ENCODE data around the gene BAG5. TPM values are rescaled to one million over a fixed set of nuclear protein-coding genes. Genes with fewer than 3 reads are reported as not detected.

BAG5 gene
- total RNA-seq, 1 experiment from 2014 or later: 36.5 TPM

DNA sequence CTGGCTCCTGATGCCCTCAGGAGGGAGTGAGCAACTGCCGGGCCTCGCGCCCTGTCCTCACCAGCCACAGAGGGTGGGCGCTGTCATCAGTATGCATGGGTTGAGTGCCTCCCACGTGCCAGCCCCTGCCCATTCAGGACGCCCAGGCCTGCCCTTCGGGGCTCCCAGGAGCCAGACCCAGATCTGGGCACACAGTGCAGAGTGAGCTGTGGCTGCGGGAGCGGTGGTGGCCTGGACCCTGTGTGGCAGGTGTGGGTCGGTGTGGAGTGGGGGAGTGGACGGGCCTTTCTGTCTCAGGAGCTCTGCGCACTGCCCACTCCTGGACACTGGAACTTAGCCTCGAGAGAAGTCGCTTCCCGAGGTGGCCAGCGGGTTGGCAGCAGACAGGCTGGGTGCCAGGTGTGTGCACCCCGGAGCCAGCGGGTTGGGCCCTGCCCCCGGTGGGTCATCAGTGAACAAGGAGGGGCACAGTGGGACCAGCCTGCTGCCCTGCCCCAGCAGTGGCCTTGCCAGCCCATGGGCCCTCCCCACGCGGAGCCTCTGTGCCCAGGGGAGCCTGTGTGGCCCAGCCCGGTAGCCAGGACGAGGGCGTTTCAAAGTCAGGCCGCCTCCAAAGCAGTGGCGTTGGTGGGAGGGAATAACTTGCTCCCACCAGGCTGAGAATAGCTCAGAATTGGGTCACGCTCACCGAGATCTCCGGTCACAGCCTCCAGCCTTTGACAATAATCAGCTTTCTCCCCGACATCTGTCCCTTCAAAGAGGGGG, 24.0 kb downstream of the BAG5 start:
- no TSS peak for BruUV-seq (replicated peaks)
- Mint-ChIP-seq H3K27me3 (ENCODE audit: unreplicated experiment) (no peaks in the 10 kb centered on the region), H3K27ac (ENCODE audit: unreplicated experiment) (peak overlapping the region; percentile 58), H3K4me3 (ENCODE audit: low read depth, unreplicated experiment) (no peak overlapping the region), H3K36me3 (ENCODE audit: insufficient read depth, unreplicated experiment) (peaks cover 31% of the 10 kb centered on the region), H3K9me3 (ENCODE audit: low read depth, unreplicated experiment) (no peaks in the 10 kb centered on the region), H3K4me1 (ENCODE audit: low read depth, unreplicated experiment) (no peaks in the 10 kb centered on the region)
- CTCF ChIA-PET: interaction anchor here (0.7 kb wide), 1 partner anchor 85 kb away, joined by 3 read pairs; no protein-coding TSS in a partner anchor
- TF ChIP-seq, protein P1, sequence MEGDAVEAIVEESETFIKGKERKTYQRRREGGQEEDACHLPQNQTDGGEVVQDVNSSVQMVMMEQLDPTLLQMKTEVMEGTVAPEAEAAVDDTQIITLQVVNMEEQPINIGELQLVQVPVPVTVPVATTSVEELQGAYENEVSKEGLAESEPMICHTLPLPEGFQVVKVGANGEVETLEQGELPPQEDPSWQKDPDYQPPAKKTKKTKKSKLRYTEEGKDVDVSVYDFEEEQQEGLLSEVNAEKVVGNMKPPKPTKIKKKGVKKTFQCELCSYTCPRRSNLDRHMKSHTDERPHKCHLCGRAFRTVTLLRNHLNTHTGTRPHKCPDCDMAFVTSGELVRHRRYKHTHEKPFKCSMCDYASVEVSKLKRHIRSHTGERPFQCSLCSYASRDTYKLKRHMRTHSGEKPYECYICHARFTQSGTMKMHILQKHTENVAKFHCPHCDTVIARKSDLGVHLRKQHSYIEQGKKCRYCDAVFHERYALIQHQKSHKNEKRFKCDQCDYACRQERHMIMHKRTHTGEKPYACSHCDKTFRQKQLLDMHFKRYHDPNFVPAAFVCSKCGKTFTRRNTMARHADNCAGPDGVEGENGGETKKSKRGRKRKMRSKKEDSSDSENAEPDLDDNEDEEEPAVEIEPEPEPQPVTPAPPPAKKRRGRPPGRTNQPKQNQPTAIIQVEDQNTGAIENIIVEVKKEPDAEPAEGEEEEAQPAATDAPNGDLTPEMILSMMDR (IDR thresholded peaks at IDR 0.05; ENCODE audit: unreplicated experiment): no peak
- intact Hi-C loops (cut with micrococcal nuclease; ENCODE audit: unreplicated experiment): no loop called here
- no peak for DNase-seq

DNA sequence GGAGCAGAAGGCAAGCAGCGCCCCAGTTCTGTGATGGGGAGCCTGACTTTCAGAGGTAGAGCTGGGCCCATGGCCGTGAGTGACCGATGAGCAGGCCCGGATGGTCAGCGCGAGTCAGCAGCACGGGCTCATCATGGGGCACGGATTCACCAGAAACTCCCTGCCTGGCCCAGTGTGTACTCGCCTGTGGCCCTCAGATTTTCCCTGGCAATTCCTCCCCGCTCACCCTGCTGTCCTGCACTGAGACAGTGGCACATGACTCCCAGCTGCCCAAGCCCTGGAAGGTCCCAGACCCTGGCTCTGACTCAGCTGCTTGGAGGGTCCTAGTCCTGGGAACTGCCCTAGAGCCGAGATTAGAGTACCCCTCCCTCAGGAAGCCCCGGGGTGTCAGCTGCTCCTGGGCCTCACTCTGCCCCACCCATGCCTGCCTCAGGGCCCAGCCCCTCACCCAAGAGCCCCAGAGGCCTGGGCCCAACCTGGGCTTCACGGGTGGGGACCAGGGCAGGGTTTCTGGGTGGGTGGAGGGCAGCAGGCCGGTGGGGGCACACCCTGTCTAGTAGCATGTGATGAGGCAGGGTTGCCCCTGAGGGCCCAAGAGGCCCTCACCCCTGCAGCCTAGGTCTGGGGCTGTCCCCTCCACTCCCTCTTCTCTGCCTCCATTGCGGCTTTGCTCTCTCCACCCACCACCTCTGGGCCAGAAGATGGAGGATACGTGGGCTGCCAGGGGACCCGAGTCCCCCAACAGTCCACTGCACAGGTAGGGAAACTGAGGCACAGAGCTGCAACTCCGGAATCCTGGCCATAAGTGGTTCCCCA, 25.1 kb downstream of the BAG5 start:
- TF ChIP-seq, protein P1 (IDR thresholded peaks at IDR 0.05; ENCODE audit: unreplicated experiment): no peak
- intact Hi-C loops (cut with micrococcal nuclease; ENCODE audit: unreplicated experiment): no loop called here
- Mint-ChIP-seq H3K27me3 (ENCODE audit: unreplicated experiment) (no peaks in the 10 kb centered on the region), H3K27ac (ENCODE audit: unreplicated experiment) (peak overlapping the region; percentile 58), H3K9me3 (ENCODE audit: low read depth, unreplicated experiment) (no peaks in the 10 kb centered on the region), H3K4me3 (ENCODE audit: low read depth, unreplicated experiment) (no peak overlapping the region), H3K4me1 (ENCODE audit: low read depth, unreplicated experiment) (no peaks in the 10 kb centered on the region), H3K36me3 (ENCODE audit: insufficient read depth, unreplicated experiment) (peaks cover 33% of the 10 kb centered on the region)
- no TSS peak for BruUV-seq (replicated peaks)
- CTCF ChIA-PET: no interaction called here
- no peak for DNase-seq

DNA sequence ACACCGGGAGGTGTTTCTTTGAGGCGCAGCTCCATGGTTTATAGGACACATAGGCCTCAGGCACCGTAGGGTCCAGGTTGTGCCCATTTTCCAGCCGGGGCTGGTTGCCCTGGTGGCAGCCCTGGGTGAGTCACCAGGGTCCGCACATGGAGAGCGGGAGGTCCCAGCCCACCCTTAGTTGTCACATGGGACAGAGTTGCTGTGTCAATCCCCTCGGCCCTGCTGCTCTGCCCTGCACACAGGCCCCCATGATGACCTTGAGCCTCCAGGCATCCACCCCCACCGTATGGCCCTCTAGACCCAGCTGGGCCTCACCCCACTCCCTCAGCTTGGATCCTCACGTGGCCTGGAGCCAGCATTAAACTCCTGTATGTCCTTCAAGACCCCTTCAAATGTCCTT, 25.8 kb downstream of the BAG5 start:
- H3K27me3 Mint-ChIP-seq (ENCODE audit: unreplicated experiment): no peaks in the 10 kb centered on the region
- no peak overlapping the region for H3K27ac Mint-ChIP-seq (ENCODE audit: unreplicated experiment)
- no peak for DNase-seq
- peaks cover 32% of the 10 kb centered on the region for H3K36me3 Mint-ChIP-seq (ENCODE audit: insufficient read depth, unreplicated experiment)
- H3K4me1 Mint-ChIP-seq (ENCODE audit: low read depth, unreplicated experiment): no peaks in the 10 kb centered on the region
- CTCF ChIA-PET: no interaction called here
- TF ChIP-seq, protein P1 (IDR thresholded peaks at IDR 0.05; ENCODE audit: unreplicated experiment): no peak
- intact Hi-C loops (cut with micrococcal nuclease; ENCODE audit: unreplicated experiment): no loop called here
- no peaks in the 10 kb centered on the region for H3K9me3 Mint-ChIP-seq (ENCODE audit: low read depth, unreplicated experiment)
- BruUV-seq (replicated peaks): no TSS peak
- H3K4me3 Mint-ChIP-seq (ENCODE audit: low read depth, unreplicated experiment): no peak overlapping the region

DNA sequence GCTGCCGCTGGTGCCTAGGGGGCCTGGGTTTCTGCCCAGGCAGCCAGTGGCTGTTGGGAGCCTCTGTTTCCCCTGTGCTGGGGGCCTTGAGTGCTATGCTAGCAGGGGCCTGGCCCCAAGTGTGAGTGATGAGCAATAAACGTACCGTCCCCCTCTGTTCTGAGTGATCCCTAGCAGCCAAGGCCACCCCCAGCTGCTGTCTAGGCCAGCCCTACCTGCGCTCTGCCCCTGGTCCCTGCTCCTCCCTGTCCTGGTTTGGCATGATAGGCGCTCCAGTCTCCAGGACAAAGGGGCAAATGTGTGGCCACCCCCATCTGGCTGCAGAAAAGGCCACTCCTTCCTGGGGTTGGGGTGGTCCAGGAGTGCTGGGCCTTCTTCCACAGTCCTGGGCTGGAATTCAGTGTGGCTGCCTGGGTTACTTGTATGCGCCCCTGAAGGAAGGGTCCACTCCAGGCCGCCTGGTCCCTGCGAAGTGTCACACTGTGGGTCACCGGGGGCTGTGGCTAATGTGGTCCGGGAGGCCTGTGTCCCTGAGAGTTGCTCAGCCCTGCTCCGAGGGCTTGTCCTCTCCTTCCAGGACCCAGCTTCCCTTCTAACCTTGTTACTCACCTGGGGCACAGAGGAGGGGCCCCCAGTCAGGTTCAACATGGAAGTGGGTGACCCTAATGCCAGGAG, 26.4 kb downstream of the BAG5 start:
- intact Hi-C loops (cut with micrococcal nuclease; ENCODE audit: unreplicated experiment): no loop called here
- no peaks in the 10 kb centered on the region for H3K4me1 Mint-ChIP-seq (ENCODE audit: low read depth, unreplicated experiment)
- peaks cover 31% of the 10 kb centered on the region for H3K36me3 Mint-ChIP-seq (ENCODE audit: insufficient read depth, unreplicated experiment)
- no peak for DNase-seq
- no peaks in the 10 kb centered on the region for H3K9me3 Mint-ChIP-seq (ENCODE audit: low read depth, unreplicated experiment)
- no TSS peak for BruUV-seq (replicated peaks)
- no peak overlapping the region for H3K4me3 Mint-ChIP-seq (ENCODE audit: low read depth, unreplicated experiment)
- CTCF ChIA-PET: no interaction called here
- no peaks in the 10 kb centered on the region for H3K27me3 Mint-ChIP-seq (ENCODE audit: unreplicated experiment)
- TF ChIP-seq, protein P1 (IDR thresholded peaks at IDR 0.05; ENCODE audit: unreplicated experiment): no peak
- H3K27ac Mint-ChIP-seq (ENCODE audit: unreplicated experiment): no peak overlapping the region

All from Calu3 (cell line).